GM12801 (cell line): ENCODE measurements around the gene MPPED2.

Experiments used
- CTCF ChIP-seq: IDR thresholded peaks from one replicate; pipeline ENCODE4 v1.5.1; 2011; ENCODE audit warnings: control low read depth; ENCODE audit not compliant: insufficient read length; ENCODE audit errors: extremely low read depth

Gene MPPED2

DNA sequence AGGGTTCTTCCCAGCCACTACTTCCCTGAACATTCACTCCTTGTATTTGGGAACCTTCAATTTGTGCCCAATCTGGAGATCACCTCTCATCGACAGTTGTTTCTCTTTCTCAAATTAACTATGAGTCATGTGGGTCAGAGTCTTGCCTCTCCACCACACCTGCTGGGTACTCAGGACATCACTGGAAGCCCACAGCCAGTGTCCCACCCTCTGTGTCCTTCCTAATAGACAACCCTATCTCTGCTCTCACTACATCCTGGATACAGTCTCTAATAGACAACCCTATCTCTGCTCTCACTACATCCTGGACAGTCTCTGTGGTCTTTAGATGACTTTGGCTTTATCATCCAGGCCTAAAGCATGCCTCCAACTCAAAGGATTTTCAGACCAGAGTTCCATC lies 193.1 kb downstream of the MPPED2 start:
- no peak for TF ChIP-seq CTCF

DNA sequence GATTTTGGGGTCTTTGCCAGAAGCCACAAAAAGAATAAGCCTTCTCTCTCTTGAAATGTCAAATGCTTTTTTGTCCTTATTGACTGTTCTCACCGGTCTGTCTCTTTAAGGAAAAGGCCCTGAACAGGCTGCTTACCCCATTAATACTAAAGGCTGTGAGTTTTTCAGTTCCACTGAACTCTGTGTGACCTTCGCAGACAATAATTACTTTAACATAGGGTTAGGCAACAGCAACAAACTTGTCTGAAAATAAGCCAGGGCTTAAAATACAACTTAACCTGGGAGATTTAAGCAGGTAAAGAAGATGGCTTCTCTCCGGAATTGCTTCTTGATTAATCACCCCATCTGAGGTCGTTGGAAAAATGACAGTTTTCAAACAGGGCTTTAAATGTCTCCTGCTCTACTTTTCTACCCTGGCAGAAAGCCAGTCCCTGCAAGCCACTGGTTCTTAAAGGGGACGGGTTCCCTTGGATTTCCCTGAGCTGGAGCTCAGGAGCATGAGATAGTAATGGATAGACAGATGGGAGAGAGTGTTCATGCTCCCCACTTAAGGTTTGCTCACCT lies 193.8 kb downstream of the MPPED2 start:
- TF ChIP-seq CTCF = no peak

DNA sequence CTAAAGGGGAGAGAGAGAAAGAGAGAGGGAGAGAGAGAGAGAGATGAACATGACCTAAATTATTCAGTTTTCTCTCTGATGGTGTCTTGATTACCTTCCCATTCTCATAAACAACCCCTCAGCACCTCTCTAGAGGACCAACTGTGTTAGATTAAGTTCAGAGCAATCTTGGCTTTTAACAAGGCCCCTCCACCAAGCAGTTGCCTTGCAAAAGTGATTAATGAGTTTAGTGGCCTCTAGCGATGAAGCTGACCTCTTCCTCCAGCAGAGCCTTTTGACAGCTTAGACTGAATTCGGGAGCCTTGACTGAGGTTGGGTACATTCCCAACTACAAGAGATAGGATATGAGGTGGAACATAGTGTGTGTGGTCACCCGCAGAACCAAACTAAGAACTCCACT lies 197.2 kb downstream of the MPPED2 start:
- TF ChIP-seq CTCF = no peak

DNA sequence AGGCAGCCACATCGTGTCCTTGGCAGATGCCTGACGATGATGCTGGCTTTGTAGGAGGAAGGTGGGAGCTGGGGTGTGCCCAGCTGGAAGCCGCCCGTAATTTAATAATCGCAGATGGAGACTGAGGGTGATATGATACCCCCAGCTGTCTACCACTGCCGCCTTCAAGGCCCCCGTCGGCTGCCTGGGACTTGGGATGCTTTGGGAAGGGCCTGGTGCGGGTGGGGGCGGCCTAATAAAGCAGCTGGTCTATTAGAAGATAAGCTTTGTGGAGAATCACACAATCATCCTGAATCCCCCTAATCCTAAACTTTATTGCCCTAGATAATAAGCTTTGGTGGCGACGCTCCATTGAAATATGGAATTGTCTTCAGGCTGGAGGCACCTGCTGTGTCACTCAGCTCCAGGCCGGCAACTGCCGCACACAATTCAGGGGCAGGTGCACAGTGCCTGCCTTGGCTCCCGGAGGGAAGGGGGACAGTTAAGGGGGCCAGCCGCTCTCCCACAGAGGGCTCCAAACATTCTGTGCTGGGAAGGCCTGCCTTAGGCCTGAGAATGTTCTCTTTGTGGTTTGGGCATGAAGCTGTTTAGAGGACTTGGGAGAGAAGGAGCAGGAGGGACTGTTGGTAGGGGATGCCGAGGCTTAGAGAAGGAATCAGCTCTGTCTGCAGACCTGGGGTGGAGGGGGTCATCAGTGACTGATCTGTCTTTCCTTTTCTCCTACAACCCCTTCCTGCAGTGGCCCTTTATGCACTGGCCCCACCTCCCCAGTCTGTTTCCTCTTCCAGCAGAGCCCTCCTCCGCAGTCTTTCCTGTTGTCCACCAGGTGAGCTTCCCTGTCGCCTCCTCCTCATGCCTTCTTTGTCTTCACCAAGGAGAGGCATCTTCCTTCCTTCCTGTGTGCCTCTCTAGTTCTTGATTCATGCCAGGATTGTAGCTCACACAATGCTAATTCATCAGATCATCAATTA lies 198.0 kb downstream of the MPPED2 start:
- TF ChIP-seq CTCF = no peak

DNA sequence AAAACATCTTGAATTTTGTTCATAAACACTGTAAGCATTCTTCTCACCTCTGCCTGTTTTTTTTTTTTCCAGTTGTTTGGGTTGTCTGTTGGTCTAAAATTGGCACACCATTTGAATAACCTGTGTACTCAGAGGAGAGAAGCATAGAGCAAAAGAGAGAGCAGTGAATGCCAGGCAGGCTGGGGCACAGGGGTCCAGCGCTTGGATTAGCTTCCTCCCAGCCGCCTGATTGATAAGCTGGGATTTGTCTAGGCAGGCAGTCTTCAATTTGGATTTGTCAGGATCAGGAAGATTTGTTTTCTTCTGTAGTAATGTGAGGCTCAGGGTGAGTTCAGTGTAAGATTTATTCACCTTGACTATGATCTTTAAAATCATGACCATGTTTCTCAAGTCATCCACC lies 204.3 kb downstream of the MPPED2 start:
- no peak for TF ChIP-seq CTCF

GRCh38 chr11:30380846-30381245 lies 205.3 kb downstream of the MPPED2 start:
- TF ChIP-seq CTCF = no peak

GRCh38 chr11:30377347-30377746 lies 208.8 kb downstream of the MPPED2 start:
- TF ChIP-seq CTCF = no peak
